GM12865 (cell line): ENCODE results near the gene CHD2.
"Not testable (repeated sequence)": the region's sequence is repeated elsewhere in the genome, so short reads cannot be mapped to it uniquely, and the experiment has no call there.

Experiments
- DNase-seq: peaks from one replicate; pipeline ENCODE4 v3.0.0; 2010; ENCODE audit warnings: low read depth
- H3K4me3 ChIP-seq: 2 replicates; pipeline ENCODE4 v1.5.1; 2011; ENCODE audit warnings: mild to moderate bottlenecking, low read depth, low read length, control low read depth
- TF ChIP-seq, protein P1 (sequence below): IDR thresholded peaks from 2 replicates; pipeline ENCODE4 v1.5.1; 2011; ENCODE audit warnings: low read length, control low read depth, low read depth, inconsistent platforms; ENCODE audit not compliant: insufficient read depth; ENCODE audit errors: missing control alignments

Gene CHD2

GRCh38 chr15:92899948-92900730 is at the start of gene CHD2:
Gene CHD2, plus strand, starts transcription at chr15:92900324. Its CDS starts 914 bp downstream, at chr15:92901238.
- peak; percentile 93 for DNase-seq
- TF ChIP-seq, protein P1, sequence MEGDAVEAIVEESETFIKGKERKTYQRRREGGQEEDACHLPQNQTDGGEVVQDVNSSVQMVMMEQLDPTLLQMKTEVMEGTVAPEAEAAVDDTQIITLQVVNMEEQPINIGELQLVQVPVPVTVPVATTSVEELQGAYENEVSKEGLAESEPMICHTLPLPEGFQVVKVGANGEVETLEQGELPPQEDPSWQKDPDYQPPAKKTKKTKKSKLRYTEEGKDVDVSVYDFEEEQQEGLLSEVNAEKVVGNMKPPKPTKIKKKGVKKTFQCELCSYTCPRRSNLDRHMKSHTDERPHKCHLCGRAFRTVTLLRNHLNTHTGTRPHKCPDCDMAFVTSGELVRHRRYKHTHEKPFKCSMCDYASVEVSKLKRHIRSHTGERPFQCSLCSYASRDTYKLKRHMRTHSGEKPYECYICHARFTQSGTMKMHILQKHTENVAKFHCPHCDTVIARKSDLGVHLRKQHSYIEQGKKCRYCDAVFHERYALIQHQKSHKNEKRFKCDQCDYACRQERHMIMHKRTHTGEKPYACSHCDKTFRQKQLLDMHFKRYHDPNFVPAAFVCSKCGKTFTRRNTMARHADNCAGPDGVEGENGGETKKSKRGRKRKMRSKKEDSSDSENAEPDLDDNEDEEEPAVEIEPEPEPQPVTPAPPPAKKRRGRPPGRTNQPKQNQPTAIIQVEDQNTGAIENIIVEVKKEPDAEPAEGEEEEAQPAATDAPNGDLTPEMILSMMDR, result no peak
- peak within 1 kb of the TSS; percentile 86 for H3K4me3 ChIP-seq

DNA sequence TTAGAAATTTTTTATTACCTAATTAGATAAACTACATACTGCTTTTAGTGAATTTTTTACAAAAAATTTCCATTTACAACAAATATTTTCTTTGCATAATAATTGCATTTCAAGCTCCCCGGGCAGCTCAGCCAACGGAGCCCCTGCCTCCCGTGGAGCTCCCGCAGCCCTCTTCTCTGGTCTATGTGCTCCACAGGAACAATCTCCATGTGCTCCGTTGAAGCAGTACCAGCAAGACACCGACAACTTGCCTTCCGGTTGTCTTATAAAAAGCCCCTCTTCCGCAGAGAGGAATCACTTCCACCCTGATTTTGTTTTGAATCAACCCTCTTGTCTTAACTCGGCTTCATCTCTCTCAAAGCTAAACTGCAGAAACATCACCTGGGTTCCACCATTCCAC is 46.9 kb upstream of the CHD2 start:
- TF ChIP-seq, protein P1, result no peak
- H3K4me3 ChIP-seq, result peak overlapping the region; percentile 21

DNA sequence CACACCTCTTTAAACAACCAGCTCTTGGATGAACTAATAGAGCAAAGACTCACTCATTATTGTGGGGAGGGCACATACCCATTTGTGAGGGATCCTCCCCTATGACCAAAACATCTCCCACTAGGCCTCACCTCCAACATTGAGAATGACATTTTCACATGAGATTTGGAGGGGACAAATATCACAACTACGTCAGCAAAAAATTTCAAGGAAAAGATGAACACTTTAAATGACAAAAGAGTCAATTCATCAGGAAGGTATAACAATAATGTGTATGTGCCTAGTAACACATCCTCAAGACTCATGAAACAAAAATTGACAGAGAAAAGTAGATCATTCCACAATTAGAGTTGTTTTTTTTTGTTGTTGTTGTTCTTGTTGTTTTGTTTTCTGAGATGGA is 38.4 kb upstream of the CHD2 start:
- no peak overlapping the region for H3K4me3 ChIP-seq
- DNase-seq, result no peak
- TF ChIP-seq, protein P1, result no peak

More for the DNA sequence above, 46.9 kb upstream of the CHD2 start:
- peak; percentile 63 for DNase-seq

DNA sequence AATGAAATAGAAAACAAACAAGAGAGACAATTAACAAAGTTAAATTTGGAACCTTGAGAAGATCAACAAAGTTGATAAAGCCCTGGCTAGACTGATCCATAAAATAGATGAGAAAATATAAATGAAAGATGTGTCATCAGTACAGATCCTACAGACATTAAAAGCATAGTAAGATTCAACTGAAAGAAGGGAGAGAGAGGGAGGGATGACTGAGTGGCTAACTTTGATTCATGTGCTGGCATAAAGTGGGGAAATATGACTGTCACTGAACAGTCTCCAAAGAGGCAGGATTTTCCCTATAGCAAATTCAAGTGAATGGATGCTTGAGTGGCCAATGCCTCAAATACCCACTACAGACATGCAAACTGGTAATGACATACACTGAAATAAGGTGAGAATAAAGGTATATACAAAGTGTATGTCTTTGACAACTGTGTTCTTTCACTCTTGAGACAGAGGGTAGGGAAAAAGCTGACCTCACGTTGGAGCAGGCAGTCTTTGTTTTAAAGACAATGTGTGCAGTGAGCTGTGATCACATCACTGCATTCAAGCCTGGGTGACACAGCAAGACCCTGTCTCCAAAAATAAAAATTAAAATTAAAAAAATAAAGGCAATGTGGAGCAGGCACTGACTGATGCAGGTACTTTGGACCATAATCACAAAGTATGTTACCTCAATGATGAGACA is 35.9 kb upstream of the CHD2 start:
- TF ChIP-seq, protein P1, result no peak

GRCh38 chr15:92869263-92869940 is 30.7 kb upstream of the CHD2 start:
- no peak for DNase-seq
- no peak overlapping the region for H3K4me3 ChIP-seq
- TF ChIP-seq, protein P1, result no peak

More for the DNA sequence above, 35.9 kb upstream of the CHD2 start:
- no peak for DNase-seq
- H3K4me3 ChIP-seq, result no peak overlapping the region

DNA sequence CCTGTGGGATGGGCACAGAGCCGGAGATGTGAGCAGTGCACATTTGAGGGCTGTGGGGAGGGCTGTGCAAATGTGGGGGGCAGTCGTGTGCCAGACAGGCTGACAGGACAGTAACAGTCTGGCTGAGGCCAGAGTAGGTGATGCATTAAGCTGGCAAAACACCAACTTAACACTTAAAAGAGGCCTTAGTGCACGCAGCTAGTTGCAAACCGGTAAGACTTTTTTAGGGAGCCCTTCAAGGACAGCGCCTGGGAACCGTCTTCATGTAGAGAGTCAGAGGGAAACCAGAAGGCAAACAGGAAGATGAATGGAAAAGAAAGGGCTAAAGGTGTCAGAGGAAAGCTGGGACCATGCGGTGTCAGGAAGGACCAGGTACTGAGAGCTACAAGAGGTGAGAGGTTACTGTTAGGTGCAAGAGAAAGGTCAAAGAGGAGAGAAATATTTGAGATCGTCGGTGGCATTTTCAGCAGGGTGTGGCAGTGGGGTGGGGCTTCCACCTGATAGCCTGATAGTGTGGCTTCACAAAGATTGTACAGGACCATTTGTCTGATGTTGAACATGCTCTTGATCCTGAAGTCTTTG is 30.0 kb upstream of the CHD2 start:
- H3K4me3 ChIP-seq, result no peak overlapping the region
- no peak for DNase-seq
- TF ChIP-seq, protein P1, result no peak

GRCh38 chr15:92872967-92873366 is 27.2 kb upstream of the CHD2 start:
- not testable (repeated sequence) for DNase-seq, H3K4me3 ChIP-seq
